LNCaP clone FGC (cell line): ENCODE measurements around the gene SYT2.
"Not testable (repeated sequence)": the region's sequence is repeated elsewhere in the genome, so short reads cannot be mapped to it uniquely, and the experiment has no call there.

Experiments used
- DNase-seq: peaks from one replicate; pipeline ENCODE4 v3.0.0-alpha.2; 2011; ENCODE audit warnings: low read depth
- H3K4me3 ChIP-seq: 2 replicates; pipeline ENCODE4 v1.5.1; 2011; ENCODE audit warnings: mild to moderate bottlenecking, low read depth, low read length, control low read depth
- TF ChIP-seq, protein P1 (sequence below): IDR thresholded peaks from 2 replicates; pipeline ENCODE4 v1.5.1; 2012; ENCODE audit warnings: mild to moderate bottlenecking; ENCODE audit not compliant: control insufficient read depth, insufficient read depth; ENCODE audit errors: extremely low read depth

The SYT2 gene

DNA sequence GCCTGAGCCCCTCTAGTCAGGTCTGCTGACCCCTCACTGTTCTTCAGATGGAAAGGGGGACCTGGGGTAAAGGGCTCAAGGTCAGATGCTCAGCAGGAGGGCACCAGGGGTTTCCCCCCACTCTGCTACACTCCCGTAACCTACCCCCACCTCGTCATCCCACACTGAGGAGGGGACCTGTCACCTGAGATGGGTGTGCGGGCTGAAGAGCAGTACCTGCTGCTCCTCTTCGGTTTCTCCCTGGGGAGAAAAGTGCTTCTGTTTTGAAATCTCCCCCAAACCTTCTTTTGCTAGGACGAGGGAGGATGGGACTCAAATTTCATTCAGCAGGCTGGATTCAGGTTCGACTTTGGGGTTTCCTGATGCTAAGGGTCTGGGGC is 65.2 kb downstream of the SYT2 start:
- H3K4me3 ChIP-seq = no peak overlapping the region
- no peak for DNase-seq
- TF ChIP-seq, protein P1, sequence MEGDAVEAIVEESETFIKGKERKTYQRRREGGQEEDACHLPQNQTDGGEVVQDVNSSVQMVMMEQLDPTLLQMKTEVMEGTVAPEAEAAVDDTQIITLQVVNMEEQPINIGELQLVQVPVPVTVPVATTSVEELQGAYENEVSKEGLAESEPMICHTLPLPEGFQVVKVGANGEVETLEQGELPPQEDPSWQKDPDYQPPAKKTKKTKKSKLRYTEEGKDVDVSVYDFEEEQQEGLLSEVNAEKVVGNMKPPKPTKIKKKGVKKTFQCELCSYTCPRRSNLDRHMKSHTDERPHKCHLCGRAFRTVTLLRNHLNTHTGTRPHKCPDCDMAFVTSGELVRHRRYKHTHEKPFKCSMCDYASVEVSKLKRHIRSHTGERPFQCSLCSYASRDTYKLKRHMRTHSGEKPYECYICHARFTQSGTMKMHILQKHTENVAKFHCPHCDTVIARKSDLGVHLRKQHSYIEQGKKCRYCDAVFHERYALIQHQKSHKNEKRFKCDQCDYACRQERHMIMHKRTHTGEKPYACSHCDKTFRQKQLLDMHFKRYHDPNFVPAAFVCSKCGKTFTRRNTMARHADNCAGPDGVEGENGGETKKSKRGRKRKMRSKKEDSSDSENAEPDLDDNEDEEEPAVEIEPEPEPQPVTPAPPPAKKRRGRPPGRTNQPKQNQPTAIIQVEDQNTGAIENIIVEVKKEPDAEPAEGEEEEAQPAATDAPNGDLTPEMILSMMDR = no peak

DNA sequence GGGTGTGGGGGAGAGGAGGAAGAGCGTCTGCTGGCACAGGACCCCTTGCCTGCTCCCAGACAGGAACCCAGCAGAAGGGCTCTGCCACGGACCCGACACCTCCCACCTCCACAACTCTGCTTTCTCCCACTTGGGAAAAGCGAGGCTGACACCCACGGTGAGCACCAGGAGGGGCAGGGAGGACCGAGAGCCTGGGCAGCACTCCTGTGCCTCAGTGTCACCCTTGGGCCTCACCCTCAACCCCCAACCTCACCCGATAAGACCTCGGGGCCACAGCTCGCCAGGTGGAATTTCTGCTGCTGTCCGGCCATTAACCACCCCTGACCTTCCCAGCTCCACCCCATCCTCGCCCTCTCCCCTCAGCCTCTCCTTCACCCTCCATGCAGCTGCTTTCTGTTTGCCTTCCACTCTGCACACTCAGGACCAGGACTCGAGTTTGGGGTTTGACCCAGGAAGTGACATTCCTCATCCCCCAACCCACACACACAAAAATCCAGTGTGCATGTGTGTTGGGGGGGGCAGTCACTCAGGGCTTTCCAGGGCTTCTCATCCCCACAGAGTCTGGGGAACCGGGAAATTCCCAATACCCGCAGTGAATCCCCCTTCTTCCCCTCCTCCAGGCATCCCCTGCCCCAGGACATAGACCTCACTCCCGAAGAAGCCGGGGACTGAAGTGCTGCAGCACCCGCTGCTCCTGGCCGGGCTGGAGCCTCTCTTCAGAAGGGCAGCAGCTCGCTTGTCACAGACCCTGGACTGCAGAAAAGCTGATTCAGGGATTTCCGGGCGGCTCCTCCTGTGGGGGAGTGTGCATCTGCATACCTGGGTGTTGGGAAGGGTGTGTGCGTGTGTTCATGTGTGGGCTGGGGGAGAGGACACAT is 65.8 kb downstream of the SYT2 start:
- no peak overlapping the region for H3K4me3 ChIP-seq
- no peak for DNase-seq

DNA sequence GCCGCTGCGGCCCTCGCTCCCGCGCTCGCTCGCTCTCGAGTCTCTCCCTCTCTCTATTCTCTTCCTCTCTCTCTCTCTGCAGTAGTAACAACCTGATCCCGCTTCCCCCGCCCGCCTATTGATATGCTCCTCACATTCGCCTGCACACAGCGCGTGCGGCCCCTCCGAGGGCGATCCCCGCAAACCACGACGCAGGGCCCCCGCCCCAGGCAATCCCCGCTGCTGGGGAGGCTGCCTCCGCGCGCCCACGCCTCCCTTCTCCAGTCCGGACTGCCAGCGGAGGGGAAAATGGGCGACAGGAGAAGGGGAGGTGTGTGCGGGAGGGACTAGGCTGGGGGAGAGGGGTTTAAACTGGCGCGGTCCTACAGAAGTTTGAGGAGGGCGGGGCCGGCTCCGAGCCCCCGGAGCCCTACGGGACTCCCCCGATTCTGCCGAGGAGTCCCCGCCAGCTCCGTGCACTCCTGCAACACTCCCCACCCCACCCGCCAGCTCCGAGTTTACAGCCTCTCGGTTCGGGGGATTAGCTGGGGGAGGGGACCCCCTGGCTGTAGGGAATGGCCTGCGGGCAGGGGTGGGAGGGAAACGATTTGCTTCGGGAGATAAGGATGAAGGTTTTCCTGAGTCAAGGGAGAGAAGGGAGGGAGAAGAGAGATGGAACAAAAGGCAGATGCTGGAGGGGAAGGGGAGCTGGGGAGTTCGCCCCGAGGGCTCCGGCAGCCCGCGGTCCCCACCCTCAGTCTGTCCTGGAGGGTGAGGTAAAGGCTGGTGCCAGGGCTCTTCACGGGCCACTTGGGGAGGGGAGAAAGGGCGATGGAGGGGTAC is 66.6 kb downstream of the SYT2 start:
- DNase-seq = no peak
- no peak overlapping the region for H3K4me3 ChIP-seq
- TF ChIP-seq, protein P1 = no peak

More for the DNA sequence above, 65.8 kb downstream of the SYT2 start:
- TF ChIP-seq, protein P1 = no peak

DNA sequence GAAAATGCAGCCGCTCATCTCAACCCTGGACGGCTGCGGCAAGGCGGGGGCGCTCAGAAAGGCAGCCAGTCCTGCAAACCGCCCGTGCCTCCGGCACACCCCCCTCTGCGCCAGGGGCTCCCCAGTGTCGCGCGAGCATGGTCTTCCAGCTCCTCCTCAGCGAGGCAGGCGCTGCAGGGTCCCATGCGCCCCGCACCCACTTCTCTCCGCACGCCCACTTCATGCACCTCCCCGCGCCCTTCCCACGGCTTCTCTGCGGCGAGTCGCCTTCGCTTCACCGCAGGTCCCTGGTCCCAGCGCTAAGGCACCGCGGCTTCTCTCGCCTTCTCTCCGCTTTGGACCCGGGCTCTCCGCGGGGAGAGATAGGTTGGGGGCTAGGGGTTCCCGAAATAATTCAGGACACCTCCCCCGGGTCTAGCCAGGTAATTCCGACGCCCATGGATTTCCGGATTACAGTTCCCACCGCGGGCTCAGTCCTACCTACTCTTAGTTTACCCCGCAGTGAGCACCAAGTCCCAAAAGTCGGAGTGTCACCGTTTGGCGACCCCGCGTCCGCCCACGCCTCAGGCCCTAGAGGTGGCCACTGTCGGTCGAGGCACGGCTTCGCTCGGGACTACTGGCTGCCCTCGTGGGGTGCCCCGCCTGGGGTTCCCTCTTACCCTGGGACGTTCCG is 67.5 kb downstream of the SYT2 start:
- no peak overlapping the region for H3K4me3 ChIP-seq
- DNase-seq = no peak
- TF ChIP-seq, protein P1 = no peak

DNA sequence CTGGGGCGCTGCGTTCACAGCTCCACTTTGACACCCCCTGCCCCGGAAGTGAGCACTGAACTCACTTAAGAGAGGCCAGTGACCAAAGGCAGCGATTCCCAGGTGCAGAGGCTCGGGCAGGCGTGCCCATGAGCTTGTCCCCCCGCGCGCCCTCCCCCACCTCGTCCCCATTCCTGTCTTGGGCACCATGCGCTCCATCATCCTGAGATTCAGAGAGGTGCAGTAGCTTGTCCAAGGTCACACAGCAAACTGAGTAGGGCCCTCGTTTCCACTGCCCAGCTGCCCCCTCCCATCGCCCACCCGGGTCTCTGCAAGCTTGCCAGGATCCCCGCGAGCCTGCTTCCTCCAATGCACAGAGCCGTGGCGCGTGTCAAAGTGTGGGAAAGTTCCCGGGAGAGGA is 68.0 kb downstream of the SYT2 start:
- TF ChIP-seq, protein P1 = no peak
- no peak overlapping the region for H3K4me3 ChIP-seq
- no peak for DNase-seq

DNA sequence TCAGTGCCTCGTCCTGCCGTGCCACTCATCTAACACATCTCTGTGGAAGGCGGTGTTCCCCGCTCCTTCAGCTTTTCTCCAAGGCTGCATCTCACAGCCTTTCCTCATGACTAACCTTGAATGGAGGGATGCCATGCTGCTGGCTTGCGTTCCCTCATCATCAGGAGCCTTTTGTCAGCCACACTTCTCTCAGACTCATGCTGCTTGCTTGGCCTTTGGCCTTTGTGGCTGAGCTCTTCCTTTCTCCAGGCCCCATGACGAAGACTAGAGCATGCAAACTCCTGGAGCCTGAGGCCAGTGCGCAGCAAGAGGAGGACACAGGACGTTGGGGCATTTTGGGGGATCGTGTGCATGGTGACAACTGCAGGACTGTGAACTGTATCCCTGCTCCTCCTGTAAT is 70.8 kb downstream of the SYT2 start:
- no peak overlapping the region for H3K4me3 ChIP-seq
- TF ChIP-seq, protein P1 = no peak
- DNase-seq = no peak

DNA sequence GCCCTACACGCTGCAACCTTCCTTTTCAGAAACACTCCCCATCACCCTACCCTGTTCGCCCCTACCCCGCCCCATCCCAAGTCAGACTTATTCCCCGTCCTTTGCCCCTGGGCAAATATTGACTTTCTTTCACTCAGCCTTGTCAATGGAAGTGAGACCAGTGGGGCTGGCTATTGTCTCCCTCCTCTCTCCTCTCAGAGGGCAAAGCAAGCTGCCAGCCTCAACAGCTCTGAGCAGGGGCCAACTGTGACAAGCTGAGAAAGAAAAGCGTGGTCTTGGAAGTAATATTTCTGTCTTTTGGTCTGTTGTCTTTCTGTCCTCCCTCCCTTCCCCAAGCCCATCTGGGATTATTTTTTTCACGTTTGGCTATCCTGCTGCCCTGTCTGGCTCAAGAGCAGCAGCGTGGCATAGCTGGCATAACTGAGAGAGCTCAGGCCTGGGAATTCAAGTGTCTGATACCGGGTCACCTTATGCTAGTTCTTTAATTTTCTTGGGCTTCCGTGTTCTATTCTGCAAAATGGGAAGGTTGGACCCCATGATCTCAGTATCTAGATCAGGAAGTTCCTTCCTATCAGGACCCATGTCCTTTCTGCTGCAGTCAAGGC is 71.5 kb downstream of the SYT2 start:
- H3K4me3 ChIP-seq, DNase-seq: not testable (repeated sequence)
